HG02885 (cell line): ENCODE results near the gene CACNA1I.
"Not testable (repeated sequence)": the region's sequence is repeated elsewhere in the genome, so short reads cannot be mapped to it uniquely, and the experiment has no call there.

Experiments used
- ATAC-seq: cut with Tn5 transposase; IDR thresholded peaks from one replicate; pipeline ENCODE4 v1.9.1; 2021; ENCODE audit warnings: mild to moderate bottlenecking; ENCODE audit not compliant: unreplicated experiment, poor library complexity

The CACNA1I gene

GRCh38 chr22:39728236-39728860 is 157.8 kb downstream of the CACNA1I start:
- ATAC-seq, result no peak

- ATAC-seq, result no peak
Measured at GRCh38 chr22:39729141-39729934, 158.8 kb downstream of the CACNA1I start.

GRCh38 chr22:39731481-39731880 is 160.9 kb downstream of the CACNA1I start:
- ATAC-seq, result no peak

GRCh38 chr22:39731881-39732555 is 161.5 kb downstream of the CACNA1I start:
- ATAC-seq, result no peak

GRCh38 chr22:39732625-39733024 is 162.1 kb downstream of the CACNA1I start:
- no peak for ATAC-seq

- ATAC-seq, result no peak
Measured at GRCh38 chr22:39733191-39733590, 162.6 kb downstream of the CACNA1I start.

GRCh38 chr22:39734046-39734445 is 163.5 kb downstream of the CACNA1I start:
- ATAC-seq, result not testable (repeated sequence)

- no peak for ATAC-seq
Measured at GRCh38 chr22:39734866-39735265, 164.3 kb downstream of the CACNA1I start.

GRCh38 chr22:39735776-39736175 is 165.2 kb downstream of the CACNA1I start:
- ATAC-seq, result no peak

GRCh38 chr22:39738746-39739145 is 168.2 kb downstream of the CACNA1I start:
- ATAC-seq, result no peak
